ENCODE measurements around the gene DROSHA.
"Not testable (repeated sequence)": the region's sequence is repeated elsewhere in the genome, so short reads cannot be mapped to it uniquely, and the experiment has no call there.

DROSHA gene

DNA sequence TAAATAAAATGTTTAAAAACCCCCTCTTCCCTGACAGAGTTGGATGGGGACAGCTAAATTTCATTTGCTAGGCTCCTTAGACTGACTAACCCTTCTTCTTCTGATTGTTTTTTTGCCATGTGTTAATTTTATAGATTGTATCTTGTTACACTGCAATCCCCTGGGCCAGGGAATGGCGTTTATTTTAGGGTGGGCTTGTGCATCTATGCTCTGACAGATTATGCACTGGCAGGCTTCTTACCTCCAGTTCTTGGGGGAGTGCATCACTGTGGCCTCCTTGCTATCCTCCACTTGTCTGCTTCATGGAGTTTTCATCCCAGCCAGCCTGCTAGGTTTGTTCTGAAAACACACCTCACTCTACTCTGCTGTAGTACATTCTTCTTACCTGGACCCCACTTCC, 159.8 kb downstream of the DROSHA start:
- H3K4me3 ChIP-seq (replicated peaks; ENCODE audit: low read depth, low read length), result no peak overlapping the region
- no peak for DNase-seq (ENCODE audit: extremely low read depth, low read depth)
- TF ChIP-seq, protein P1, sequence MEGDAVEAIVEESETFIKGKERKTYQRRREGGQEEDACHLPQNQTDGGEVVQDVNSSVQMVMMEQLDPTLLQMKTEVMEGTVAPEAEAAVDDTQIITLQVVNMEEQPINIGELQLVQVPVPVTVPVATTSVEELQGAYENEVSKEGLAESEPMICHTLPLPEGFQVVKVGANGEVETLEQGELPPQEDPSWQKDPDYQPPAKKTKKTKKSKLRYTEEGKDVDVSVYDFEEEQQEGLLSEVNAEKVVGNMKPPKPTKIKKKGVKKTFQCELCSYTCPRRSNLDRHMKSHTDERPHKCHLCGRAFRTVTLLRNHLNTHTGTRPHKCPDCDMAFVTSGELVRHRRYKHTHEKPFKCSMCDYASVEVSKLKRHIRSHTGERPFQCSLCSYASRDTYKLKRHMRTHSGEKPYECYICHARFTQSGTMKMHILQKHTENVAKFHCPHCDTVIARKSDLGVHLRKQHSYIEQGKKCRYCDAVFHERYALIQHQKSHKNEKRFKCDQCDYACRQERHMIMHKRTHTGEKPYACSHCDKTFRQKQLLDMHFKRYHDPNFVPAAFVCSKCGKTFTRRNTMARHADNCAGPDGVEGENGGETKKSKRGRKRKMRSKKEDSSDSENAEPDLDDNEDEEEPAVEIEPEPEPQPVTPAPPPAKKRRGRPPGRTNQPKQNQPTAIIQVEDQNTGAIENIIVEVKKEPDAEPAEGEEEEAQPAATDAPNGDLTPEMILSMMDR (IDR thresholded peaks at IDR 0.05; ENCODE audit: low read depth, low read length, missing control alignments), result no peak

DNA sequence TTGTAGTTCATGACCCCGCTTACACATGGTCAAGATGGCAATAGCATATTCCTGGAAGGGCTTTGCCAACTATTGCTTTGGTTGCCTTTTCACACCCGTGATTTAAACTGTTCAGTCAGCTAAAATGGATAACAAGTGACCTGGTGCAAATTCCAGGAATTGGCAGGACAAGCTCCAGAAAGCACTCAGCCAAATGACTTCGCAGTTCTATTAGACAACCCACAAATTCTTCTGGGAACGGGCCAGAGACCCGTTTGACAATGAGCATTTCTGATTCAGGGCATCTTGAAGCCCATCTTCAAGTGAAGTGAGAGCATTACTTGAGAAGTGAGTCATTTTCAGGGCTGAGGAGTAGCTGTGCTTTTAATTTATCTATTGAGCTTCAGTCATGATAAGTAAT, 165.0 kb downstream of the DROSHA start:
- TF ChIP-seq, protein P1 (IDR thresholded peaks at IDR 0.05; ENCODE audit: low read depth, low read length, missing control alignments), result no peak
- no peak for DNase-seq (ENCODE audit: extremely low read depth, low read depth)
- H3K4me3 ChIP-seq (replicated peaks; ENCODE audit: low read depth, low read length), result no peak overlapping the region

DNA sequence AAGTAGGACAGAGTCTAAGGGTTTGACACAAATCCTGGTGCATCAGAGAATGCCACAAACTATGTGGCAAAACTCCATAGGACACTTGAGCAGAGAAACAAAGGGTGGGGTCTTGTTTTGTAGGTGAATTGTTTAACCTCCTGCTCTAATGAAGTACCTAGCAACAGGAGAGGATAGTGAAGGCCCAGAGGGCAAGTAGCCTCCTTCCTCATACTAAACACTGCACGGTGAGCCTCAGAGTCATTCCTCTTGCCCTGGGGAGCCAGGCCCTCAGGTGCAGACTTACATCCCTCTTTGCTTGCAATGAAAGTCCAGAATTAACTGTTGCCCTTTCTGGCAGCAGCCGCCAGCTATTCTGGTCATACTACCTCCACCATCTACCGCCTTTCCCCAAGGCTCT, 166.1 kb downstream of the DROSHA start:
- DNase-seq (ENCODE audit: extremely low read depth, low read depth), result no peak
- TF ChIP-seq, protein P1 (IDR thresholded peaks at IDR 0.05; ENCODE audit: low read depth, low read length, missing control alignments), result no peak
- H3K4me3 ChIP-seq (replicated peaks; ENCODE audit: low read depth, low read length), result no peak overlapping the region

DNA sequence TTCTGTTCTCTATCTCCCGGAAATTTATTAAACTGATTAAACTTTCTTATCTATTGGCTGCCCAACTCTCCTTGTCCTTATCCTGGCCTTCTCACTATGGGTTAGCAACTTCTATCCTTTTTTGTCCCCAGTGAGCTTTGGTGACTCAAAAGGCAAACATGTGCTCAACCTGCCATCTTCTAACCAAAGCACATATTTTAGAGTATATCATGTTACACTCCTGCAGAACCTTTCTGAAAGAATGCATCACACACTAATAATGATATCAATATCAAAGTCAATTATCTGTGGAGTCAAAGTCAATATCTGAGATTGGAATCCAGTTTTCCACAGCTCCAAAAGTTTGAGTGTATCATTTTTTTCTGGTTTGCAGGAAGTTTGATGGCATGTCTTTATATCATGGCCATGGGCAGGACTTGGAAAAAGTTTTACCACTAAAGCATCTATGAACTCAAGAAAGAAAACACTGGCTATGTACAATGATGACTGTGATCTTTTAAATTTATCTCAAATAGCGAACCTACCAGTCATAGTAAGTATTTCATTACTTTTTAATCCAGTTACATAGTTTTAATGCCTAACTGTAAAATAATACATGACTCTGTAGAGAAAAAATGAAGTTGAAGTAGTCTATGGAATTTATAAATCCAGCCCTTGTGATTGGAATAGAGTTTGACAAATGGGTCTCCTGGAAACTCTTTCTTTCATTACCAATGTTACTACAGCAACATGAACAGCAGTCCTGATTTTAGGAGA, 166.8 kb downstream of the DROSHA start:
- TF ChIP-seq, protein P1 (IDR thresholded peaks at IDR 0.05; ENCODE audit: low read depth, low read length, missing control alignments), result no peak
- DNase-seq (ENCODE audit: extremely low read depth, low read depth), result no peak
- H3K4me3 ChIP-seq (replicated peaks; ENCODE audit: low read depth, low read length), result no peak overlapping the region

DNA sequence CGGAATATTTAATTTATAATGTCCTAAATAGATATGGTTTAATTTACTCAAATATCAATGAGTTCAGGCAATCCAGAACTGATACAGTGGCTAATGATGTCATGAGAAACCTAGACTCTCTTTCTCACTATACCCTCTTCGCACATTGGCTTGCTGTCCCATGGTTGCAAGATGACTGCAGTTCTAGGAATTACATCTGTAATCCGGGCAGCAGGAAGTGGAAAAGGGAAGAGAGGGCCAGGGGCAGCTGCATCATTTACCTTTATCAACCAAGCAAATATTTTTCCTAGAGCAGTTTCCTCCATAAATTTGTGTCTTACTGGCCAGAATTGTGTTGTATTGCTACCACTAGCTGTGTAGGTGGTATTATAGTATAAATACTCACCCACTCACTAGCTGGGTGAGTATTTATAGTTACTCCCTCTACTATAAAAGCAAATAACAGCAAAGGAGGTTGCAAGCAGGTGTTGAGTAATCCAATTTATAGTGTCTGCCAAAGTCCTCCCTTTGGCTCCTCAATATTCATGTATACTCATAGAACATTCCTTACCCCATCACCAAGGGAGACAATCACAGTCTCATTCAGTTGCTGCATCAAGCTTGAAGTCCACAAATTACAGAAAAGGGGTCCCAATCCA, 168.8 kb downstream of the DROSHA start:
- DNase-seq (ENCODE audit: extremely low read depth, low read depth), result no peak
- TF ChIP-seq, protein P1 (IDR thresholded peaks at IDR 0.05; ENCODE audit: low read depth, low read length, missing control alignments), result no peak
- no peak overlapping the region for H3K4me3 ChIP-seq (replicated peaks; ENCODE audit: low read depth, low read length)

DNA sequence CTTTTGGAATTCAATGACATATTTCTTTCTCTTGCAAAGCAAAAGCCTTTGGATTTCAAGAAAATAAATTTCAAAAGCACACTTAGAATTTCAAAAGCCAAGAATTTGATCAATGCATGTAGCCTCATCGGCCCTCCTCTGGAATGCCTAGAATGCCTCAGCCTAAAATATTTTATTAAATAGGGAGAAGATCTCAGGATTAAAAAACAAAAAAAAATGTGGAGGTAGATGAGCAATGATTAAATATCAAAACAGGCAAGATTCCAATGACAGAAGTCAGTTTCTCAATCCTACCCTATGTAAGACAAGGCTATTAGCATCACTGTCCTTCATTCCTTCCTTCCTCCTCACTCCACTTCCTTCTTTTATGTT, 169.4 kb downstream of the DROSHA start:
- TF ChIP-seq, protein P1 (IDR thresholded peaks at IDR 0.05; ENCODE audit: low read depth, low read length, missing control alignments), result no peak
- no peak for DNase-seq (ENCODE audit: extremely low read depth, low read depth)

DNA sequence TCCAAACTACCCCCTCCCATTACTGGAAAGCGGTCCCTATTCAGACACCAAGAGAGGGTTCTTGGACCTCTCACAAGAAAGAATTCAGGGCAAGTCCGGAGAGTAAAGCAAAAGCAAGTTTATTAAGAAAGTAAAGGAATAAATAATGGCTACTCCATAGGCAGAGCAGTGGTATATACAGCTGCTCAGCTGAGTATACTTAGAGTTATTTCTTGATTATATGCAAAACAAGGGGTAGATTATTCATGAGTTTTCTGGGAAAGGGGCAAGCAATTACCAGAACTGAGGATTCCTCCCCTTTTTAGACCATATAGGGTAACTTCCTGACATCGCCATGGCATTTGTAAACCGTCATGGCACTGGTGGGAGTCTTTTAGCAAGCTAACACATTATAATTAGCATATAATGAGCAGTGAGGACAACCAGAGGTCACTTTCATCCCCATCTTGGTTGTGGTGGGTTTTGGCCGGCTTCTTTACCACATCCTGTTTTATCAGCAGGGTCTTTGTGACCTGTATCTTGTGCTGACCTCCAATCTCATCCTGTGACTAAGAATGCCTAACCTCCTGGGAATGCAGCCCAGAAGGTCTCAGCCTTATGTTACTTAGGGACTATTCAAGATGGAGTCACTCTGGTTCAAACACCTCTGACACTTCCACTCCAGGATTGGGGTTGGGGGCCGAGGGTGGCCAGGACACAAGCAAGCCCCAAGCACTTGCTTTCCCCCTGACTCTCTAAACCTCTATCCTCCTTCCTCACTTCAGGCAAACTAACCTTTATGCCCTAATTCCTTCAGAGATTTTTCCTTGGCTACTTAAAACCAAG, 170.0 kb downstream of the DROSHA start:
- not testable (repeated sequence) for DNase-seq (ENCODE audit: extremely low read depth, low read depth); H3K4me3 ChIP-seq (replicated peaks; ENCODE audit: low read depth, low read length)

More for the DNA sequence above, 169.4 kb downstream of the DROSHA start:
- no peak overlapping the region for H3K4me3 ChIP-seq (replicated peaks; ENCODE audit: low read depth, low read length)

Measured in HFF-Myc (cell line).